ENCODE measurements around the gene PPP2R2C.

GRCh38 chr4:6278801-6279197 is 193.6 kb downstream of the PPP2R2C start:
- no peak for TF ChIP-seq CTCF (IDR thresholded peaks at IDR 0.05)
- no peak for TF ChIP-seq ZFX (IDR thresholded peaks at IDR 0.05; ENCODE audit: borderline replicate concordance)
